ENCODE results near the gene COL16A1. TPM values are rescaled to one million over a fixed set of nuclear protein-coding genes. Genes with fewer than 3 reads are reported as not detected.

The COL16A1 gene
- total and polyA plus RNA-seq, 2 of the 4 experiments (the other 2 are of a cell fraction): 34.2 to 62.8 TPM

DNA sequence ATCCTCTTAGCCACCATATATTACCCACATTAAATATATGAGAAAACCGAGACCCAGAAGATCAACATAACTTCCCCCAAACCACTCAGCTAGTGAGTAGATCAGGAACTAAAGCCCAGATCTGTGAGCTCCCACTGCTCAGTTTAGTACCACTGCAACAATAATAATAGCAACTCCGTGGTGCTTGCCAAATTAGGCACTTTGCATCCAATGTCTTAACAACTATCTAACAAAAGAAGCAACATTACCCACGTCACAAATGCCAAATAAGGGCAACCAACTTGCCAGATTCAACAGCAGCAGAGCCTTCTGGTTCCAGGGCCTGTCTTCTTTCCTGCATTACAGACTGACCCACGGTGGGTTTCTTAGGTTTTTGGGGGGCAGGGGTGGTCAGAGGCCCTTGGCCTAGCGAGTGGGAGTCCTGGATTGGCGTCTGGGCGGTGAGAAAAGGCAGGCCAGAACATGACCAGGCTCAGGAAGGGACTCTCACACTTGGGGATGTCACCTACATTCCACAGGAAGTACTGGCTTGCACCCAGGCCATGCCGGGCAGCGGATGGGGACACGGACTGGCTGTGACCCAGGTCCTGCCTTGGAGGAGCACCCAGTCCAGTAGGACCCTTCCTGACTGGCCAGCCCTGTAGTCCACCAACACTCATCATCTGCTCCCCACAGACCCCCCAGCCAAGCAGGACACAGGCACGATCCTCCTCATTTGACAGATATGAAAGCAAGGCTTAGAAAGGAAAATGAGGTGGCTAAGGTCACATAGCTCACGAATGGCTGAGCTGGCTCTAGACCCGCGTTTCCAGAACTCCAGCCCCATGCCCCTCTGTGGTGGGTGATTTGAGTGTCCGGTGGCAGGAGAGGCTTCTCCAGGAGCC lies 81.7 kb downstream of the COL16A1 start:
- Histone ChIP-seq H4K8ac (ENCODE audit: low read depth in 2 of 2, low read length in 2 of 2) (no peak overlapping the region), H2AK5ac (ENCODE audit: low read depth, low read length) (no peak overlapping the region), H3K56ac (ENCODE audit: extremely low read depth, insufficient read depth, low read length) (no peak overlapping the region), H3K9ac (ENCODE audit: low read depth, low read length) (no peak overlapping the region), H3K23ac (ENCODE audit: low read depth, low read length) (no peak overlapping the region), H2BK120ac (ENCODE audit: low read depth, low read length) (no peak overlapping the region), H4K5ac (ENCODE audit: low read depth, low read length) (no peak overlapping the region), H2BK5ac (ENCODE audit: low read depth, low read length, poor library complexity, severe bottlenecking) (no peak overlapping the region), H2AK9ac (replicated peaks; ENCODE audit: low read depth, low read length, poor library complexity) (no peak overlapping the region), H3K27me3 (ENCODE audit: control insufficient read depth, insufficient read depth, low read length) (peaks cover 16% of the 10 kb centered on the region), H3K9me3 (ENCODE audit: control insufficient read depth, insufficient read depth, low read length) (no peaks in the 10 kb centered on the region), H3K18ac (ENCODE audit: low read depth, low read length) (no peak overlapping the region), H2BK20ac (ENCODE audit: low read depth, low read length) (no peak overlapping the region), H2BK15ac (ENCODE audit: low read depth, low read length) (no peak overlapping the region), H4K20me1 (ENCODE audit: insufficient read depth, low read length) (0 out of 2 replicates have a peak, but pooled peaks cover 10% of the 10 kb centered on the region), H3K4me3 (ENCODE audit: insufficient read depth, low read depth, low read length) (no peak overlapping the region), H3K79me1 (ENCODE audit: low read depth in 1 of 2, low read length in 2 of 2) (no peaks in the 10 kb centered on the region), H4K91ac (ENCODE audit: insufficient read depth, low read depth, low read length) (no peak overlapping the region), H3K14ac (replicated peaks; ENCODE audit: low read depth, low read length) (no peak overlapping the region), H3K4me1 (ENCODE audit: control insufficient read depth, insufficient read depth, low read length) (peaks cover 8% of the 10 kb centered on the region), H3K4me2 (ENCODE audit: low read depth, low read length) (no peak overlapping the region), H3K9me1 (ENCODE audit: insufficient read depth, low read length) (0 out of 2 replicates have a peak, but pooled peaks cover 9% of the 10 kb centered on the region), H3K36me3 (ENCODE audit: control insufficient read depth, insufficient read depth, low read length) (no peaks in the 10 kb centered on the region), H2AFZ (replicated peaks; ENCODE audit: low read length, poor library complexity) (no peak overlapping the region), H3K4ac (ENCODE audit: low read depth, low read length) (no peak overlapping the region), H3K27ac (ENCODE audit: insufficient read depth, low read length) (no peak overlapping the region)
- ATAC-seq (ENCODE audit: low read depth) (no peak), DNase-seq (no peak)
- in situ Hi-C loops (cut with MboI; ENCODE audit: low sequenced_read_pairs) (no loop called here), dilution Hi-C loops (cut with HindIII; ENCODE audit: low sequenced_read_pairs, unreplicated experiment) (no loop called here), intact Hi-C loops (cut with micrococcal nuclease) (loop anchor here (1.0 kb wide), 1 partner anchor 56 kb away; no protein-coding TSS in a partner anchor)
- TF ChIP-seq CHD1 (IDR thresholded peaks at IDR 0.05; ENCODE audit: low read depth, low read length) (no peak), POLR2A (IDR thresholded peaks at IDR 0.05; ENCODE audit: low read depth, low read length) (no peak)
- BruUV-seq (replicated peaks): no TSS peak
- WGBS, 2 experiments (ENCODE audit: extremely low coverage in 2 of 2, insufficient read length in 1 of 2): 57% methylated on average over 1 of the region's 15 CpGs; no CpG with 5 or more reads in 1 of the 2 experiments
- POLR2A ChIA-PET (ENCODE audit: unreplicated experiment): interaction anchor here (0.6 kb wide), 1 partner anchor 9 kb away, joined by 3 read pairs; no protein-coding TSS in a partner anchor
- CTCF ChIA-PET: interaction anchor here (1.3 kb wide), 1 partner anchor 10 kb away, joined by 3 read pairs; no protein-coding TSS in a partner anchor

Measured in IMR-90 (cell line).